Measurements from ENCODE around the gene GPBP1L1. TPM values are rescaled to one million over a fixed set of nuclear protein-coding genes. Genes with fewer than 3 reads are reported as not detected.

Gene GPBP1L1
- total RNA-seq, 1 experiment from 2014 or later, result 110 TPM

GRCh38 chr1:45654540-45655280 lies 31.6 kb downstream of the GPBP1L1 start:
- no peaks in the 10 kb centered on the region for H3K9me3 ChIP-seq (ENCODE audit: control insufficient read depth in 1 of 2, insufficient read depth in 1 of 2, low read depth in 1 of 2, low read length in 2 of 2)
- DNase-seq (ENCODE audit: low read depth, low spot score) (no peak), ATAC-seq (no peak)
- no peak overlapping the region for H3K27ac ChIP-seq (ENCODE audit: low read depth, low read length)
- intact Hi-C loops (cut with micrococcal nuclease), result no loop called here
- H3K4me1 ChIP-seq (ENCODE audit: control insufficient read depth in 1 of 2, insufficient read depth in 2 of 2, low read length in 2 of 2), result no peaks in the 10 kb centered on the region
- peaks cover 63 to 74% of the 10 kb centered on the region in 2 experiments for H3K36me3 ChIP-seq (ENCODE audit: control insufficient read depth in 1 of 2, insufficient read depth in 2 of 2, low read length in 2 of 2)
- peaks cover 41% of the 10 kb centered on the region for H3K79me2 ChIP-seq (ENCODE audit: insufficient read depth, low read length)
- H3K9ac ChIP-seq (ENCODE audit: low read length), result no peak overlapping the region
- H3K27me3 ChIP-seq (ENCODE audit: insufficient read depth, low read length), result no peaks in the 10 kb centered on the region
- no peaks in the 10 kb centered on the region for H3K9me2 ChIP-seq (ENCODE audit: insufficient read depth)
- ChIA-PET CTCF (no interaction called here), POLR2A (no interaction called here), RAD21 (ENCODE audit: low non-redundant PET in 1 of 2, low total read pairs in 2 of 2, uncharacterized antibody in 2 of 2, unreplicated experiment in 2 of 2) (no interaction called here)
- no peak overlapping the region for H3K4me2 ChIP-seq (ENCODE audit: low read length)
- no peak overlapping the region for H2AFZ ChIP-seq (ENCODE audit: low read depth, low read length, poor library complexity, severe bottlenecking)
- no peak overlapping the region for H3K4me3 ChIP-seq (replicated peaks in 1 of 2; ENCODE audit: low read depth in 1 of 2, low read length in 2 of 2)
- TF ChIP-seq CTCF (IDR thresholded peaks at IDR 0.05 in 2 of 3, conservative IDR thresholded peaks at IDR 0.05 in 1 of 3; ENCODE audit: borderline replicate concordance in 1 of 3, insufficient read depth in 1 of 3, low read depth in 2 of 3, low read length in 2 of 3) (no peak), SP1 (IDR thresholded peaks at IDR 0.05; ENCODE audit: low read depth) (no peak), ELF1 (IDR thresholded peaks at IDR 0.05; ENCODE audit: borderline replicate concordance, low read depth) (no peak), POLR2A (IDR thresholded peaks at IDR 0.05; ENCODE audit: borderline replicate concordance, extremely low read depth, insufficient read depth, insufficient read length) (no peak), ZNF274 (IDR thresholded peaks at IDR 0.05; ENCODE audit: low read depth, low read length) (no peak), ATF3 (IDR thresholded peaks at IDR 0.05) (no peak), FOSL1 (IDR thresholded peaks at IDR 0.05; ENCODE audit: low read depth) (no peak), CEBPB (IDR thresholded peaks at IDR 0.05; ENCODE audit: low read depth) (no peak), EZH2phosphoT487 (IDR thresholded peaks at IDR 0.05; ENCODE audit: borderline replicate concordance) (no peak), JUND (IDR thresholded peaks at IDR 0.05) (no peak)
- H4K20me1 ChIP-seq (ENCODE audit: insufficient read depth), result no peaks in the 10 kb centered on the region
- no TSS peak for BruUV-seq (replicated peaks)

Measured in HCT116 (cell line).